ENCODE results near the gene POLN. TPM values are rescaled to one million over a fixed set of nuclear protein-coding genes. Genes with fewer than 3 reads are reported as not detected.

The POLN gene
- total RNA-seq, 2 experiments from 2014 or later: 5.5 to 5.6 TPM

DNA sequence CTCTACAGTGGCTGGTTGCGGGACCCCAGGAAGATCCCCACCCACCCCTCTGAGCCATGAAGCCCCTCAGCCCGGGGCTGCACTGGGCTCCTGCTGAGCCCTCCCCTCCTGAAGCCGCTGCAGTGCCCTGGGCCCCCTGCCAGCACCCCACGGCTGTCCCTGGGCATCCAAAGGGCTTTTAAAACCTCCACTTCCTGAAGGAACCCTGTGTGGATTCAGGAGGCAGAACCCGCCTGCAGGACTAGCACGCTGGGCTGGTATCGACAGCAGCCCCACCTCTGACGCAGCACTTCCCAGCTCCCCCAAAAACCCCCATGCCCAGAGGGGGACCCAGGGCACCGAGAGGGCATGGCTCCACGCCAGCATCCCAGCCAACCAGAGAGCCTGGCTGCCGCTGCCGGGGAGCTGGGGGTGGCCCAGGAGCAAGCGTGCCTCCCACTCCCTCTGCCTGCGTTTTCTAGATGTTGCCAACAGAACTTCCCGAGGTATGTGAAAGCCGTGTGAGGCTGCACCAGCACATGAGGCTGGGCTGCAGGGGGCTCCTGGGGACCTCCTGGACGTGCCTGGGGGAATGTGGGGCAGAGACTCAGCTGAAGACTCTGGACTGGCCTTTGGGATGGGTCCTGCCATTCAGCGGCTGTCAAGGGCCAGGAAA, 13.7 kb upstream of the POLN start:
- H3K27me3 Mint-ChIP-seq: no peaks in the 10 kb centered on the region
- H3K36me3 Mint-ChIP-seq: no peaks in the 10 kb centered on the region
- no peak overlapping the region for H3K27ac Mint-ChIP-seq
- peak; percentile 28 for DNase-seq
- ATAC-seq: no peak
- H3K4me3 Mint-ChIP-seq: no peak overlapping the region
- CTCF ChIA-PET: interaction anchor here (1.1 kb wide), 1 partner anchor 36 kb away, joined by 3 read pairs; no protein-coding TSS in a partner anchor
- H3K4me1 Mint-ChIP-seq: no peaks in the 10 kb centered on the region
- H3K9me3 Mint-ChIP-seq (ENCODE audit: low read depth): no peaks in the 10 kb centered on the region

DNA sequence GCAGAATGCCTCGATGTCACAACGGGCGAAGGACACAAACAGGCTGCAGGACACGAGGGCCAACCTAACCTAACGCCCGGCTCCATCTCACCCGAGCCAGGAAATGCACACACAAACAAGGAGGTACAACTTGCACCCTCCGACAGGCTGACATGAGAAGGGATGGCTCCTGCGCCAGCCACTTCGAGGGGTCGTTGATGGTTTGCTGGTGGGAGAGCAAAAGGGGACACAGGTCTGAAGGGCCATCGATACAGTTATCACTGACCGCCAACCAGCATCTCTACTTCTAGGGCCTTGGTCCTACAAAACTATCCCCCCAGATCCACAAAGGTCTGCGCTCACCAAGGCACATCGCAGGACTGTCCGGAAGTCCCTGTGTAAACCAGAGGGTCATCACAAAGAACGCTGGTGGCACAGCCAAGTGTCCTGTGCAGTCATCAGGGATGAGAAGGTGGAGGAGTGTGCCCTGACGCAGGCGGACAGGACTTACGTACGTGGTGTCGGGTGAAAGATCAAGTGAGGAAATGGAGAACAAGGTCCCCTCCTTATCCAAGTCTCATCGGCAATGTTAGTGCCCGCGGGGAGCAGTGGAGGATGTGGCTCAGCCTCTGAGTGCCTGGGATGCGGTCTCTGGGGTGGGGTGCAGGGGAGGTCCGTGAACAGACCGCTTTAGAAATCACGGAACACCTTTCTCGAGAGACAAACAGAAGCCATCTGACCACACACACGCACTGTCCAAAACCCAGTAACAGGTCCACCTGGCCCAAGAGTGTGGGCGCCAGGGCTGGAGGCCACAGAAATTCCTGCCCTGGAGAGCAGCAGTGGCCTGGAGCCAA, 13.0 kb upstream of the POLN start:
- peak; percentile 37 for DNase-seq
- ATAC-seq: no peak
- Mint-ChIP-seq H3K4me1 (no peaks in the 10 kb centered on the region), H3K9me3 (ENCODE audit: low read depth) (no peaks in the 10 kb centered on the region), H3K36me3 (no peaks in the 10 kb centered on the region), H3K4me3 (no peak overlapping the region), H3K27me3 (no peaks in the 10 kb centered on the region), H3K27ac (no peak overlapping the region)
- CTCF ChIA-PET: no interaction called here

DNA sequence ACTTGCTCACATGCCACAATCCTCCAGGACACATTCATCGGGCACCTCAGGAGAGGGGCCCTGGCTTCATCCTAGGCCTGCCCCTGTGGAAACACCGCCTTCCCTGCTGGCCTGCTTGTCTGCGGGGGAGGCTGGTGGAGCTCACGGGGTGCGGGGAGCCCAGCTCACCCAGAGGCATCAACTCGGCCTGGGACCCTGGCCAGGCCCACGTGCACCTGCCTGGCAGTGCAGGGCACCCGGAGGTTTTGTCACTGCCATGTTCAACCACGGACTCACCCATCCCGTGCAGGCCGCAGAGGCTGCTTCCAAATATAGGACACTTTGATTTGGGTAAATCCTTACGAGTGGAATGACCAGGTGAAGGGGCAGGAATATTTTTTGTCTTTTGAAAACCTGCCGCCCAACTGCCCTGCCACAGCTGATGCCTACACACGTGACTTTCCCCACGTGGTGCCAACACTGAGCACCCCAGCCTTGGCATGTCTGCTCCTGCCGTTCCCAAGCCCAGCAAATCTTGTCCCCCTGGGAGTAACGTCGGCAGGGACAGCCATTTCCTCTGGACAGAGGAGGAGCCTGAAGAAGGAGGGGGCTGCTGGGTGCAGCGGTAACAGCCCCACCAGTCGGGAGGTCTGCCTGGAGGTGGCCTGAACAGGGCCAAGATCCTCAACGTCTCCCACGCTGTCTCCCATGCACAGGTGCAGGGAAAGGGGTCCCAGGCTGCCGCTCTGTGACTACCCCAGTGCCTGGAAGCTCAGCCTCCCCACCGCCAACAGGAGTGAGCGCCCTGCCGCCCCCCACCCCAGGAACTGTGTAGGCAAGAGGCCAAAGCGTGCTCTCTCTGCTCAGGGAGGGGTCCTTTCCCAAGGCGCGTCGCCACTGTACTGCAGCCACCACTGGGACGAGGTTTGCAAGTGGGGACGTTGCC, 11.5 kb upstream of the POLN start:
- ATAC-seq (no peak), DNase-seq (peak; percentile 36)
- Mint-ChIP-seq H3K9me3 (ENCODE audit: low read depth) (no peaks in the 10 kb centered on the region), H3K27ac (no peak overlapping the region), H3K36me3 (no peaks in the 10 kb centered on the region), H3K27me3 (no peaks in the 10 kb centered on the region), H3K4me3 (no peak overlapping the region), H3K4me1 (no peaks in the 10 kb centered on the region)
- CTCF ChIA-PET: no interaction called here

- H3K27me3 Mint-ChIP-seq: no peaks in the 10 kb centered on the region
- no peaks in the 10 kb centered on the region for H3K36me3 Mint-ChIP-seq
- H3K9me3 Mint-ChIP-seq (ENCODE audit: low read depth): no peaks in the 10 kb centered on the region
- H3K27ac Mint-ChIP-seq: no peak overlapping the region
- no peaks in the 10 kb centered on the region for H3K4me1 Mint-ChIP-seq
- no peak overlapping the region for H3K4me3 Mint-ChIP-seq
- ATAC-seq (no peak), DNase-seq (peak; percentile 35)
- CTCF ChIA-PET: no interaction called here
Measured at GRCh38 chr4:2252530-2253091, 10.7 kb upstream of the POLN start.

DNA sequence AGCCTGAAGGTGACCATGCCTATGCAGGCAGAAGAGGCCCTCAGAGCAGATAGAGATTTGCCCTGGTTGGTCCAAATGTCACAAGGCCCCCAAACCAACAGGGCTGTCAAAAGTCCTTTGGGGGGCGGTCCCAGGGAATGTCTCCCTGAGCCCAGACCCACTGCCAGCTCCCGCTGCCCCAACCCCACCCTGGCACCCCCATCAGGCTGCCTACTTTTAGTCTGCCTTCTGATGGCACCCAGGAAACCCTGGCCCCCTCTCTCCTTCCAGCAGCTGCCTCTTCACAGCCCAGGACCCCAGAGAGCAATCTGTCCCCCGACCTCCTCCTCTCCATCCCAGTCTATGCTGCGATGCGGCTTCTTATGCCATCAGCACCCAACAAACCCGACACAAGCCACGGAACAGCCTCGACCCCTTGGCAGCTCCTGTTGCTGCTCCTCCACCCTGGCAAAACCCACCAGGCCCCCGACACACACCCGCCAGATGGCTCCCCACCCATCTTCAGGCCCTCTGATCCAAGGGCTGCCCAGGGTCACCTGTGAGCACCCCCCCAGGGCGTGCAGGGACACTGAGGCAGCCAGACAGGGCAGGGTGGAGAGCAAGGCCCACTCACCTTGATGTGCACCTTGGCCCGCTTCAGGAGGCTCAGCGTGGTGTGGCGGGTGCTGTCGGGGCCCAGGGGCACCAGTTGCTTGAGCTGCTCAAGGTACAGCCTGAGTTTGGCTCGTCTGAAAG, 10.0 kb upstream of the POLN start:
- DNase-seq (peak; percentile 38), ATAC-seq (no peak)
- no peak overlapping the region for H3K4me3 Mint-ChIP-seq
- no peaks in the 10 kb centered on the region for H3K36me3 Mint-ChIP-seq
- H3K27me3 Mint-ChIP-seq: no peaks in the 10 kb centered on the region
- CTCF ChIA-PET: no interaction called here
- no peaks in the 10 kb centered on the region for H3K4me1 Mint-ChIP-seq
- no peak overlapping the region for H3K27ac Mint-ChIP-seq
- H3K9me3 Mint-ChIP-seq (ENCODE audit: low read depth): no peaks in the 10 kb centered on the region

GRCh38 chr4:2251073-2251794, 9.3 kb upstream of the POLN start:
- CTCF ChIA-PET: interaction anchor here (2.6 kb wide), 1 partner anchor 11 kb away, joined by 5 read pairs; the partner anchor contains the start of gene MXD4
- no peak for ATAC-seq
- H3K4me1 Mint-ChIP-seq: no peaks in the 10 kb centered on the region
- DNase-seq: peak; percentile 33
- no peaks in the 10 kb centered on the region for H3K27me3 Mint-ChIP-seq
- no peaks in the 10 kb centered on the region for H3K9me3 Mint-ChIP-seq (ENCODE audit: low read depth)
- no peak overlapping the region for H3K4me3 Mint-ChIP-seq
- no peak overlapping the region for H3K27ac Mint-ChIP-seq
- no peaks in the 10 kb centered on the region for H3K36me3 Mint-ChIP-seq

GRCh38 chr4:2250357-2251072, 8.6 kb upstream of the POLN start:
- CTCF ChIA-PET: interaction anchor here (2.6 kb wide), 1 partner anchor 12 kb away, joined by 5 read pairs; the partner anchor contains the start of gene MXD4
- Mint-ChIP-seq H3K9me3 (ENCODE audit: low read depth) (no peaks in the 10 kb centered on the region), H3K27ac (no peak overlapping the region), H3K4me1 (peaks cover under 1% of the 10 kb centered on the region), H3K4me3 (no peak overlapping the region), H3K27me3 (no peaks in the 10 kb centered on the region), H3K36me3 (no peaks in the 10 kb centered on the region)
- DNase-seq (peak; percentile 33), ATAC-seq (no peak)

GRCh38 chr4:2249526-2250356, 7.8 kb upstream of the POLN start:
- Mint-ChIP-seq H3K4me1 (peaks cover 3% of the 10 kb centered on the region), H3K27me3 (no peaks in the 10 kb centered on the region), H3K36me3 (no peaks in the 10 kb centered on the region), H3K4me3 (no peak overlapping the region), H3K9me3 (ENCODE audit: low read depth) (no peaks in the 10 kb centered on the region), H3K27ac (no peak overlapping the region)
- no peak for ATAC-seq
- no peak for DNase-seq
- CTCF ChIA-PET: interaction anchor here (2.6 kb wide), 1 partner anchor 13 kb away, joined by 5 read pairs; the partner anchor contains the start of gene MXD4

DNA sequence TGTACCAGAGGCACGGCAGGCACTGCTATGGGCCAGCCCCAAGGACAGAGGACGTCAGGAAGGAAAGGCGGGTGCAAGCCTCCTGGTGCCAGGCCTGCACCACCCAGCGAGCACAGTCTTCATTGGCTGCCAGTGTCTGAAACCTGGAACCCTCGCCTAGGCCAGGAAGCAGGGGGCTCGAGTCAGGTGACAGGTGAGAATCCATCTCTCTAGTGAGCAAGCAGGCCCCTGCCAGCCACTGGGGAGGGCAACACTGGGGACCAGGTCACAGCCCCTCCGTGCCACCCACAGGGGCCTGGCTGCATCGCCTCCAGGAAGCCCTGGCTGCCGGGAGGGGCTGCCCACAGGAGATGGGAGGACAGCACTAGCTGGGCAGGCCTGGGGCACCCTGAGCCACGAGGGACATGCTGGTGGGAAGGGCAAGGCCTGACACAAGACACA, 6.9 kb upstream of the POLN start:
- CTCF ChIA-PET: interaction anchor here (2.6 kb wide), 1 partner anchor 14 kb away, joined by 5 read pairs; the partner anchor contains the start of gene MXD4
- Mint-ChIP-seq H3K27ac (no peak overlapping the region), H3K4me1 (peaks cover 4% of the 10 kb centered on the region), H3K27me3 (no peaks in the 10 kb centered on the region), H3K36me3 (no peaks in the 10 kb centered on the region), H3K4me3 (no peak overlapping the region), H3K9me3 (ENCODE audit: low read depth) (no peaks in the 10 kb centered on the region)
- DNase-seq (no peak), ATAC-seq (no peak)

DNA sequence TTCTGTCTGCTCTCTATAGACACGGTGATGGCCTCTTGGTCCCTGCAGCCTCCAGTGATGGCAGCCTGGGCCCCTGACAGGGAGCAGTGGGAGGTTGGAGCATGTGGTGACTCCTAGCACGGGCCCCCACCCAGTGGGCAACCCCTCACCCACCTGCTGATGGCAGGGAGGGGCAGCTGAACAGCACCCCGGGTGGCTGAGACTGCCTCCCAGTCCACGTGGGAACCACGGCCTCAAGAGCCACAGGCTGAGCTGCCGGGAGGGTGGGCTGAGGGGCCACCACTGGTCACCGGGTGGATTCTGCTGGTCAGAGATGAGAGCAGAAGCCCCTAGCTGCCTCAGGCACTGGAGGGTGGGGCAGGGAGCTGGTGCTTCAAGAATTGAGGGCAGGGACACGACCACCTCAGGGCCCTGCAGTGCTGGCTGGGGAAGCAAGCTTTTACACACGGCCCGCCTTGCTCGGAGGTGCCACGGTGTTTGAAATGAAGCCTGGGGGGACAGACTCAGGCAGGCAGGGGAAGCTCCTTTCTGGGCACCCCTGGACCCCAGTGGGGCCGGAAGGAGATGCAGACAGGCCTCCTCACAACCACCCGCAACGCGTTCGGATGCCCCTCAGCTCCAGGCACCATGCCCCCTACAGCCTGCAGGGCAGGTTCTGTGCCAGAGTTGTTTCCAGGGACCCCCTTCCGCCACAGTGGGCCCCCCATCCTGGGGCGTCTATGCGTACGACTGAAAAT, 6.3 kb upstream of the POLN start:
- no peaks in the 10 kb centered on the region for H3K36me3 Mint-ChIP-seq
- no peaks in the 10 kb centered on the region for H3K9me3 Mint-ChIP-seq (ENCODE audit: low read depth)
- DNase-seq (no peak), ATAC-seq (no peak)
- H3K4me1 Mint-ChIP-seq: peaks cover 9% of the 10 kb centered on the region
- H3K27me3 Mint-ChIP-seq: no peaks in the 10 kb centered on the region
- no peak overlapping the region for H3K4me3 Mint-ChIP-seq
- H3K27ac Mint-ChIP-seq: no peak overlapping the region
- CTCF ChIA-PET: interaction anchor here (0.6 kb wide), 1 partner anchor 162 kb away, joined by 3 read pairs; no protein-coding TSS in a partner anchor

Data from activated CD8-positive, alpha-beta memory T cell treated with anti-CD3 and anti-CD28 coated beads, Interleukin-2, amount 10 ng/mL, durations not matched to agents 7 days and 5 days (primary cell).